Measurements from ENCODE around the gene UNC45B.
"Not testable (repeated sequence)": the region's sequence is repeated elsewhere in the genome, so short reads cannot be mapped to it uniquely, and the experiment has no call there.

UNC45B gene

GRCh38 chr17:35147375-35147905 lies at the start of gene UNC45B:
UNC45B (plus strand) TSS chr17:35147817; CDS start chr17:35148264, 447 bp downstream.
- no peak for DNase-seq (ENCODE audit: low read depth)

GRCh38 chr17:35099908-35100307 lies 47.7 kb upstream of the UNC45B start:
- DNase-seq (ENCODE audit: low read depth) = no peak

- DNase-seq (ENCODE audit: low read depth) = no peak
These were observed 46.6 kb upstream of the UNC45B start for GRCh38 chr17:35101036-35101435.

GRCh38 chr17:35101725-35102124 lies 45.9 kb upstream of the UNC45B start:
- DNase-seq (ENCODE audit: low read depth) = no peak

- DNase-seq (ENCODE audit: low read depth) = no peak
These were observed 44.3 kb upstream of the UNC45B start for GRCh38 chr17:35103271-35103670.

- no peak for DNase-seq (ENCODE audit: low read depth)
These were observed 42.7 kb upstream of the UNC45B start for GRCh38 chr17:35104844-35105450.

- DNase-seq (ENCODE audit: low read depth) = not testable (repeated sequence)
These were observed 36.8 kb upstream of the UNC45B start for GRCh38 chr17:35110791-35111190.

GRCh38 chr17:35116845-35117244 lies 30.8 kb upstream of the UNC45B start:
- no peak for DNase-seq (ENCODE audit: low read depth)

GRCh38 chr17:35117984-35118383 lies 29.6 kb upstream of the UNC45B start:
- DNase-seq (ENCODE audit: low read depth) = no peak

- peak; percentile 69 for DNase-seq (ENCODE audit: low read depth)
These were observed 28.0 kb upstream of the UNC45B start, which contains the start of gene RAD51D for GRCh38 chr17:35119370-35120165. RAD51D (minus strand) TSS chr17:35119860; CDS start chr17:35119613, 247 bp downstream.

GRCh38 chr17:35121315-35121714 lies 26.3 kb upstream of the UNC45B start, which contains the start of gene FNDC8:
FNDC8 (plus strand) TSS chr17:35121615; CDS start chr17:35121694, 79 bp downstream.
- DNase-seq (ENCODE audit: low read depth) = no peak

GRCh38 chr17:35127751-35128514 lies 19.7 kb upstream of the UNC45B start:
- DNase-seq (ENCODE audit: low read depth) = no peak

- no peak for DNase-seq (ENCODE audit: low read depth)
These were observed 18.3 kb upstream of the UNC45B start for GRCh38 chr17:35129154-35129972.

GRCh38 chr17:35129973-35130351 lies 17.7 kb upstream of the UNC45B start:
- DNase-seq (ENCODE audit: low read depth) = no peak

GRCh38 chr17:35130392-35130791 lies 17.2 kb upstream of the UNC45B start:
- no peak for DNase-seq (ENCODE audit: low read depth)

GRCh38 chr17:35132099-35132498 lies 15.5 kb upstream of the UNC45B start:
- no peak for DNase-seq (ENCODE audit: low read depth)

- no peak for DNase-seq (ENCODE audit: low read depth)
These were observed 14.6 kb upstream of the UNC45B start for GRCh38 chr17:35132816-35133550.

GRCh38 chr17:35135322-35135721 lies 12.3 kb upstream of the UNC45B start:
- DNase-seq (ENCODE audit: low read depth) = no peak

- DNase-seq (ENCODE audit: low read depth) = no peak
These were observed 9.4 kb upstream of the UNC45B start for GRCh38 chr17:35138218-35138617.

GRCh38 chr17:35141681-35142466 lies 5.7 kb upstream of the UNC45B start, which contains the start of gene NLE1:
NLE1 (minus strand) TSS chr17:35142303; CDS start chr17:35142275, 28 bp downstream.
- peak; percentile 80 for DNase-seq (ENCODE audit: low read depth)
